HepG2 (cell line): Measurements from ENCODE around the gene TULP3. TPM values are rescaled to one million over a fixed set of nuclear protein-coding genes. Genes with fewer than 3 reads are reported as not detected.

Experiments
- ARHGAP35 ChIP-seq: sonication (generic); formaldehyde crosslinking; IDR thresholded peaks from 2 replicates; pipeline ENCODE4 v1.9.0; 2022; ENCODE audit warnings: mild to moderate bottlenecking, inconsistent platforms, moderate library complexity, missing genetic modification reagents, borderline replicate concordance
- ARID2 ChIP-seq: sonication (generic); formaldehyde crosslinking; IDR thresholded peaks from 2 replicates; pipeline ENCODE4 v1.8.1; 2022; ENCODE audit warnings: mild to moderate bottlenecking, missing genetic modification reagents, borderline replicate concordance
- ESRRA ChIP-seq: sonication (generic); formaldehyde crosslinking; IDR thresholded peaks from 2 replicates; pipeline ENCODE4 v1.5.1; 2020; ENCODE audit warnings: mild to moderate bottlenecking, low read depth, missing genetic modification reagents
- GLI4 ChIP-seq: sonication (generic); formaldehyde crosslinking; IDR thresholded peaks from 2 replicates; pipeline ENCODE4 v1.5.1; 2020; ENCODE audit warnings: missing genetic modification reagents, mild to moderate bottlenecking, moderate library complexity, borderline replicate concordance
- HNF1A ChIP-seq, 2 experiments: sonication (generic) in 1 of 2; formaldehyde crosslinking in 1 of 2; IDR thresholded peaks; 2 replicates each; pipeline versions ENCODE4 v1.4.0 to v1.6.1; 2016 to 2020; ENCODE audit warnings: borderline replicate concordance in 1 of 2, low read depth in 1 of 2, mild to moderate bottlenecking in 1 of 2, missing genetic modification reagents in 1 of 2
- JUN ChIP-seq: sonication (generic); formaldehyde crosslinking; IDR thresholded peaks from 2 replicates; pipeline ENCODE4 v1.4.0; 2020; ENCODE audit warnings: mild to moderate bottlenecking, missing genetic modification reagents
- KLF16 ChIP-seq, 2 experiments: sonication (generic) in 1 of 2; formaldehyde crosslinking in 1 of 2; IDR thresholded peaks; 2 replicates each; pipeline versions ENCODE4 v1.6.1 to v1.8.0; 2016 to 2023; ENCODE audit warnings: missing genetic modification reagents in 2 of 2, missing compliant biosample characterization in 1 of 2
- MLLT10 ChIP-seq: sonication (generic); formaldehyde crosslinking; IDR thresholded peaks from 2 replicates; pipeline ENCODE4 v1.4.0; 2020; ENCODE audit warnings: missing genetic modification reagents
- MTF2 ChIP-seq: sonication (generic); formaldehyde crosslinking; IDR thresholded peaks from 2 replicates; pipeline ENCODE4 v1.5.0; 2020; ENCODE audit warnings: missing genetic modification reagents, borderline replicate concordance
- NFKB2 ChIP-seq: sonication (generic); formaldehyde crosslinking; IDR thresholded peaks from 2 replicates; pipeline ENCODE4 v1.4.0; 2020; ENCODE audit warnings: missing genetic modification reagents, borderline replicate concordance
- NFKBIZ ChIP-seq: IDR thresholded peaks from 2 replicates; pipeline ENCODE4 v1.6.1; 2018; ENCODE audit warnings: missing genetic modification reagents, missing compliant biosample characterization
- TAF15 ChIP-seq: fragments of 200-400 bp; formaldehyde crosslinking; IDR thresholded peaks from one replicate; pipeline ENCODE4 v1.6.1; 2018; ENCODE audit warnings: mild to moderate bottlenecking, low read depth, low read length; ENCODE audit not compliant: poor library complexity, severe bottlenecking
- ZFP82 ChIP-seq: sonication (generic); formaldehyde crosslinking; IDR thresholded peaks from 2 replicates; pipeline ENCODE4 v1.5.1; 2020; ENCODE audit warnings: mild to moderate bottlenecking, missing genetic modification reagents, borderline replicate concordance
- ZFYVE20 ChIP-seq: sonication (generic); formaldehyde crosslinking; IDR thresholded peaks from 2 replicates; pipeline ENCODE4 v1.8.0; 2023; ENCODE audit warnings: low read depth, mild to moderate bottlenecking, moderate library complexity, missing genetic modification reagents, borderline replicate concordance
- ZNF101 ChIP-seq: sonication (generic); formaldehyde crosslinking; IDR thresholded peaks from 2 replicates; pipeline ENCODE4 v1.4.0; 2020; ENCODE audit warnings: mild to moderate bottlenecking, low read depth, missing genetic modification reagents, borderline replicate concordance
- ZNF33B ChIP-seq: sonication (generic); formaldehyde crosslinking; IDR thresholded peaks from 2 replicates; pipeline ENCODE4 v1.5.1; 2020; ENCODE audit warnings: mild to moderate bottlenecking, missing genetic modification reagents
- ZNF382 ChIP-seq: sonication (generic); formaldehyde crosslinking; IDR thresholded peaks from 2 replicates; pipeline ENCODE4 v1.5.0; 2020; ENCODE audit warnings: missing genetic modification reagents, mild to moderate bottlenecking, borderline replicate concordance
- ZNF468 ChIP-seq: sonication (generic); formaldehyde crosslinking; IDR thresholded peaks from 2 replicates; pipeline ENCODE4 v1.8.0; 2022; ENCODE audit warnings: mild to moderate bottlenecking, moderate library complexity, missing genetic modification reagents
- ZNF652 ChIP-seq: IDR thresholded peaks from 2 replicates; pipeline ENCODE4 v1.6.1; 2016; ENCODE audit warnings: low read depth, borderline replicate concordance
- ZNF768 ChIP-seq: sonication (generic); formaldehyde crosslinking; IDR thresholded peaks from 2 replicates; pipeline ENCODE4 v1.4.0; 2020; ENCODE audit warnings: missing genetic modification reagents
- polyA plus RNA-seq, 8 experiments: library from polyadenylated mRNA; depleted of rRNA in 3 of 8; stranded (reverse) in 7 of 8; unstranded in 1 of 8; fragments of >200 nt; fragmentation: Illumina TruSeq in 4 of 8; extraction: Trizol in 4 of 8; gene quantifications; 2 replicates each; pipeline versions ENCODE4 v1.2.1 to v1.2.3, GENCODE V29; 2011 to 2016; ENCODE audit warnings: low read depth in 4 of 8, missing spikeins in 1 of 8, mixed read lengths in 1 of 8; ENCODE audit not compliant: insufficient read depth in 1 of 8
- total RNA-seq, 5 experiments: library from RNA; depleted of rRNA; stranded (reverse); fragments of >200 nt; fragmentation: Illumina TruSeq; extraction: Trizol; gene quantifications; 2 replicates each; pipeline ENCODE4 v1.2.3, GENCODE V29; 2016; ENCODE audit warnings: low read depth in 1 of 5
- TF ChIP-seq, protein P1 (sequence below): IDR thresholded peaks from 2 replicates; pipeline ENCODE4 v1.6.1; 2016; ENCODE audit warnings: low read depth, control low read depth

The TULP3 gene
- total and polyA plus RNA-seq, 2 of the 13 experiments (the other 11 are each of a cell fraction or from before 2014, with no cell fraction given): 11.2 to 13.2 TPM

GRCh38 chr12:2959505-2960389 lies 69.1 kb downstream of the TULP3 start (continued):
- TF ChIP-seq HNF1A (IDR thresholded peaks at IDR 0.05; ENCODE audit: low read depth) (no peak), HNF1A (CRISPR knock-in tag; IDR thresholded peaks at IDR 0.05; ENCODE audit: borderline replicate concordance) (peak; percentile 26; the same call in 1 of the 2 replicates), ZFP82 (CRISPR knock-in tag) (no peak), ZNF33B (CRISPR knock-in tag) (peak; percentile 49; the same call in 1 of the 2 replicates), MTF2 (CRISPR knock-in tag) (no peak; the same call in 1 of the 2 replicates), ZNF768 (CRISPR knock-in tag) (no peak), ZNF652 (CRISPR knock-in tag) (no peak), NFKB2 (CRISPR knock-in tag) (no peak; the same call in 1 of the 2 replicates), ARHGAP35 (CRISPR knock-in tag) (0 out of 2 replicates have a peak, but pooled peaks have one; percentile 42), ZNF101 (CRISPR knock-in tag) (no peak), KLF16 (CRISPR knock-in tag; IDR thresholded peaks at IDR 0.05) (peak in 1 of 2 experiments; percentile 58; a peak in 1 of 4 replicates), ZFYVE20 (CRISPR knock-in tag) (no peak), TAF15 (no peak), NFKBIZ (CRISPR knock-in tag) (no peak), ARID2 (no peak), ZNF382 (CRISPR knock-in tag) (no peak), ESRRA (CRISPR knock-in tag) (no peak), GLI4 (CRISPR knock-in tag) (no peak), MLLT10 (CRISPR knock-in tag) (no peak), JUN (CRISPR knock-in tag) (no peak), ZNF468 (CRISPR knock-in tag) (no peak)
- TF ChIP-seq, protein P1, sequence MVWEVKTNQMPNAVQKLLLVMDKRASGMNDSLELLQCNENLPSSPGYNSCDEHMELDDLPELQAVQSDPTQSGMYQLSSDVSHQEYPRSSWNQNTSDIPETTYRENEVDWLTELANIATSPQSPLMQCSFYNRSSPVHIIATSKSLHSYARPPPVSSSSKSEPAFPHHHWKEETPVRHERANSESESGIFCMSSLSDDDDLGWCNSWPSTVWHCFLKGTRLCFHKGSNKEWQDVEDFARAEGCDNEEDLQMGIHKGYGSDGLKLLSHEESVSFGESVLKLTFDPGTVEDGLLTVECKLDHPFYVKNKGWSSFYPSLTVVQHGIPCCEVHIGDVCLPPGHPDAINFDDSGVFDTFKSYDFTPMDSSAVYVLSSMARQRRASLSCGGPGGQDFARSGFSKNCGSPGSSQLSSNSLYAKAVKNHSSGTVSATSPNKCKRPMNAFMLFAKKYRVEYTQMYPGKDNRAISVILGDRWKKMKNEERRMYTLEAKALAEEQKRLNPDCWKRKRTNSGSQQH (CRISPR knock-in tag): no peak
